Adrenal gland (tissue), 12 donors: ENCODE measurements around the gene STING1. TPM values are rescaled to one million over a fixed set of nuclear protein-coding genes. Genes with fewer than 3 reads are reported as not detected.

Experiments
- DNase-seq, 7 donors: peaks; one replicate each; pipeline ENCODE4 v3.0.0-alpha.2; 2019 to 2020
- H3K27ac ChIP-seq, 5 donors: fragments of 200-600 bp; sonication (generic) in 4 of 5; 1 replicate in 3 of 5; 2 replicates in 2 of 5; pipeline versions ENCODE4 v1.5.1 to v1.8.0; 2016 to 2020; ENCODE audit warnings: mild to moderate bottlenecking in 1 of 5
- H3K27me3 ChIP-seq: fragments of 200-600 bp; 2 replicates; pipeline ENCODE4 v1.8.0; 2021
- H3K36me3 ChIP-seq, 2 donors: fragments of 200-600 bp; replicated peaks in 1 of 2; 1 replicate in 1 of 2; 2 replicates in 1 of 2; pipeline versions ENCODE4 v1.5.1 to v1.8.0; 2018 to 2022
- H3K4me1 ChIP-seq, 2 donors: fragments of 200-600 bp; replicated peaks in 1 of 2; 1 replicate in 1 of 2; 2 replicates in 1 of 2; pipeline versions ENCODE4 v1.5.1 to v1.8.0; 2018 to 2021
- H3K4me3 ChIP-seq, 4 donors: fragments of 200-600 bp; sonication (generic) in 3 of 4; one replicate each; pipeline ENCODE4 v1.5.1; 2016 to 2018
- H3K9me3 ChIP-seq, 3 donors: fragments of 200-600 bp; sonication (generic) in 1 of 3; replicated peaks in 1 of 3; 1 replicate in 2 of 3; 2 replicates in 1 of 3; pipeline versions ENCODE4 v1.5.1 to v1.8.0; 2016 to 2021
- CTCF ChIP-seq, 6 experiments: fragments of 450-650 bp in 4 of 6; fragments of 200-600 bp in 2 of 6; sonication (generic) in 1 of 6; IDR thresholded peaks; 1 replicate in 5 of 6; 2 replicates in 1 of 6; pipeline versions ENCODE4 v1.5.1 to v1.8.0; 2016 to 2021; ENCODE audit warnings: antibody characterized with exemption in 6 of 6, mild to moderate bottlenecking in 2 of 6, moderate library complexity in 1 of 6
- POLR2A ChIP-seq, 2 donors: fragments of 450-650 bp; IDR thresholded peaks; one replicate each; pipeline ENCODE4 v1.6.1; 2017; ENCODE audit warnings: antibody characterized with exemption in 2 of 2, mild to moderate bottlenecking in 2 of 2, moderate library complexity in 1 of 2
- WGBS, 4 donors: extraction: QIAGEN DNeasy Blood & Tissue Kit in 2 of 4; methylation state at CpG; one replicate each; pipeline versions ENCODE4 v1.1.5 to v1.1.7; 2013 to 2017; 5-methylcytosine and 5-hydroxymethylcytosine counted together
- intact Hi-C, 2 donors: fragments of 100-400 bp; cut with DNase I; formaldehyde crosslinking; loops; one replicate each; pipeline versions ENCODE4 v1.14.1 to v1.15.0; 2022 to 2023
- polyA plus RNA-seq, 3 donors: library from polyadenylated mRNA; stranded (reverse); fragments of 200-250 nt in 2 of 3; fragments of 350-450 nt in 1 of 3; fragmentation: Illumina TruSeq in 1 of 3; extraction: RNeasy Lipid Tissue Mini Kit (QIAGEN cat#74804) in 1 of 3; gene quantifications; one replicate each; pipeline ENCODE4 v1.2.3, GENCODE V29; 2013 to 2014
- total RNA-seq, 9 donors: library from RNA; depleted of rRNA in 4 of 9; stranded (reverse); fragments of >200 nt in 4 of 9; fragments of 120-200 nt in 1 of 9; fragmentation: NEBNext Ultra II Directional in 1 of 9; extraction: Animal tissue kit (Norgen Biotek cat#: 25700) in 1 of 9; gene quantifications; one replicate each; pipeline versions ENCODE4 v1.1.0 to v1.2.4, GENCODE V29; 2013 to 2023
- donor health status: healthy with polysubstance abuse.
- donor health status: Bipolar disorder and iron deficiency.
- donor health status: DM: yes; HTN: yes; CAD: no.
- donor health status: DM: no; HTN: no; CAD: no.
- donor health status: DM: no; HTN: no; CAD: no.
- donor health status: DM: yes; HTN: yes; CAD: no.

Gene STING1
- total and polyA plus RNA-seq, 12 donors = 10.9 to 63.9 (median 32.4) TPM

GRCh38 chr5:139461698-139462097, 20.9 kb downstream of the STING1 start:
- Histone ChIP-seq H3K4me3 (no peak overlapping the region), H3K27me3 (no peaks in the 10 kb centered on the region), H3K36me3 (no peaks in the 10 kb centered on the region), H3K27ac (peak overlapping the region in 1 of 5 donors; percentile 69), H3K4me1 (no peaks in the 10 kb centered on the region), H3K9me3 (no peaks in the 10 kb centered on the region)
- intact Hi-C loops = no loop called here
- WGBS, 4 donors = 71 to 83% (median 79%) methylated on average over 5 of the region's 5 CpGs
- TF ChIP-seq POLR2A (IDR thresholded peaks at IDR 0.05) = no peak
- no peak for TF ChIP-seq CTCF (IDR thresholded peaks at IDR 0.05)
- no peak for DNase-seq

- no peak for DNase-seq
- TF ChIP-seq POLR2A (IDR thresholded peaks at IDR 0.05) = no peak
- no peak for TF ChIP-seq CTCF (IDR thresholded peaks at IDR 0.05)
- no peaks in the 10 kb centered on the region for H3K4me1 ChIP-seq
- H3K36me3 ChIP-seq = no peaks in the 10 kb centered on the region
- no peak overlapping the region for H3K4me3 ChIP-seq
- 72 to 90% (median 87%) methylated on average over 6 to 7 of the region's 7 CpGs for WGBS, 4 donors
- intact Hi-C loops = no loop called here
- peak overlapping the region in 1 of 5 donors; percentile 69 for H3K27ac ChIP-seq
- no peaks in the 10 kb centered on the region for H3K27me3 ChIP-seq
- no peaks in the 10 kb centered on the region for H3K9me3 ChIP-seq
These were observed 21.4 kb downstream of the STING1 start for GRCh38 chr5:139461176-139461575.

GRCh38 chr5:139460455-139460854, 22.1 kb downstream of the STING1 start:
- Histone ChIP-seq H3K4me1 (no peaks in the 10 kb centered on the region), H3K27me3 (no peaks in the 10 kb centered on the region), H3K4me3 (no peak overlapping the region), H3K36me3 (no peaks in the 10 kb centered on the region), H3K9me3 (no peaks in the 10 kb centered on the region), H3K27ac (no peak overlapping the region)
- 77 to 94% (median 85%) methylated on average over 1 of the region's 1 CpG for WGBS, 4 donors
- TF ChIP-seq CTCF (IDR thresholded peaks at IDR 0.05) (no peak), POLR2A (IDR thresholded peaks at IDR 0.05) (no peak)
- intact Hi-C loops = no loop called here
- no peak for DNase-seq

- intact Hi-C loops = no loop called here
- 77 to 96% (median 80%) methylated on average over 4 to 8 of the region's 8 CpGs for WGBS, 4 donors
These were observed 23.1 kb downstream of the STING1 start for GRCh38 chr5:139459451-139459934.

More at GRCh38 chr5:139459451-139459934, 23.1 kb downstream of the STING1 start:
- DNase-seq = no peak
- H3K4me3 ChIP-seq = no peak overlapping the region
- TF ChIP-seq CTCF (IDR thresholded peaks at IDR 0.05) = no peak
- TF ChIP-seq POLR2A (IDR thresholded peaks at IDR 0.05) = no peak
- H3K27me3 ChIP-seq = no peaks in the 10 kb centered on the region
- no peaks in the 10 kb centered on the region for H3K4me1 ChIP-seq
- H3K27ac ChIP-seq = peak overlapping the region in 1 of 5 donors; percentile 34
- H3K36me3 ChIP-seq = no peaks in the 10 kb centered on the region
- no peaks in the 10 kb centered on the region for H3K9me3 ChIP-seq
